ENCODE results near the gene DYNLT1.

The DYNLT1 gene

DNA sequence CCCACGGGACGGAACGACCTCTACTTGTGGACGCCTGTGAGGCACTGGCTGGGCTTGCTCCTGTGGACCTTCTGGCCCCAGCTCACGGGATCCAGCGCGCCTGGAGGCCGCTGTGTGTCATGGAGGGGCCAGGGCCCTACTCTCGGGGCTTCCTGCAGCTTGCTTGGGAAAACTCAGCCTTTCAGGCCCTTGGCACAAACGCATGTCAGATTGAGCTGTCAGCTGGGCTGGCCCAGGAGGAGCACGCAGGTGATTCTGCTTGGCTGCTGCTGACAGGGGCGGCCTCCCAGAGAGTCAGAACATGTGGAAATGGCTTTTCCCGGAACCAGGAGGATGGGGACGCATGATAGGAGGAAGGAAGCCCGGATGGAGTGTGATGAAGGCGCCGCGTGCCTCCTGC is 44.9 kb downstream of the DYNLT1 start:
- no peak overlapping the region for H3K27ac ChIP-seq
- TF ChIP-seq CTCF (conservative IDR thresholded peaks at IDR 0.05) (no peak), ZFX (IDR thresholded peaks at IDR 0.05) (no peak)

DNA sequence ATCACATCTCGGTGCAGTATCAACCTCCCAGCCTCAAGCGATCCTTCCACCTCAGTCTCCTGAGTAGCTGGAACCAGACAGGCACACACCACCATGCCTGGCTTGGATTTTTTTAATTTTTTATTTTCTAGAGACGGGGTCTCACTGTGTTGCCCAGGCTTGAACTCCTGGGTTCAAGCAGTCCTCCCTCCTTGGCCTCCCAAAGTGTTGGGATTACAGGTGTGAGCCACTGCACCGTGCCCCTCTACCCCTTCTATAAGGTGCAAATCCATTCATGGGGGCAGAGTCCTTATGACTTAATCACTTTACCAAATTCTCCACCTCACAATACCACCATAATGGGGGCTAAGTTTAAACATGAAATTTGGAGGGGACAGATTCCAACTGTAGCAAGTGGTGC is 47.0 kb downstream of the DYNLT1 start:
- TF ChIP-seq CTCF (conservative IDR thresholded peaks at IDR 0.05) (no peak), ZFX (IDR thresholded peaks at IDR 0.05) (no peak)
- no peak overlapping the region for H3K27ac ChIP-seq

GRCh38 chr6:158596861-158597260 is 47.7 kb downstream of the DYNLT1 start:
- no peak for TF ChIP-seq CTCF (conservative IDR thresholded peaks at IDR 0.05)
- TF ChIP-seq ZFX (IDR thresholded peaks at IDR 0.05) = no peak

DNA sequence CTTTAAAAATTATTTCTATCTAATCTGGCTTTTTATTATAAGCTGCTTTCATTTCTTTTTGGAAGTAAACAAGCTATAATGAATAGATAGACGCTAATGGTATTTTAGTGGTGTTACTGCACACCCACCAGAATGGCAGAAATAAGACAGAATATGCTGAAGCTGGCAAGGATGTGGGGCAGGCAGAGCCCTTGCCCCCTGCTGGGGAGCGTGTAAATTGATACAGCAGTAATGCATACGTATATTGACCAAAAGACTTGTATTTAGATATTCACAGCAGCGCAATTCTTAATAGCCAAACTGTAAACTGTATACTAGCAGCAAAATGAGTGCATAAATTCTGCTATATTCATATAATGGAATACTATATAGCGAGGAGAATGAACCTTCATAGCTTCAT is 49.3 kb downstream of the DYNLT1 start:
- TF ChIP-seq CTCF (conservative IDR thresholded peaks at IDR 0.05) (peak; percentile 18; the same call in 1 of the 2 replicates), ZFX (IDR thresholded peaks at IDR 0.05) (no peak)
- no peak overlapping the region for H3K27ac ChIP-seq

More at GRCh38 chr6:158596861-158597260, 47.7 kb downstream of the DYNLT1 start:
- H3K27ac ChIP-seq = no peak overlapping the region

DNA sequence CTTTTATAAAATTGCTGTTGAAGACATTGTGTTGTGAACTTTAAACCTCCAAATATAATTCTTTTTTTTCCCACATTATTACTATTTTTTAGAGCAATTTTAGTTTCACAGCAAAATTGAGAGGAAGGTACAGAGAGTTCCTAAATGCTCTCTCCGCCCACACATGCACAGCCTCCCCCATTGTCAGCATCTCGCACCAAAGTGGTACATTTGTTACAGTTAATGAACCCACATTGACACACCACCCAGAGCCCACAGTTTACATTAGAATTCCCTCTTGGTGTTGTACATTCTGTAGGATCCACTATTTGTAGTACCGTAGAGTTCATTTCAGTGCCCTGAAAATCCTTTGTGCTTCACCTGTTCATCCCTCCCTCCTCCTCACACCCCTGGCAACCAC is 50.9 kb downstream of the DYNLT1 start:
- TF ChIP-seq ZFX (IDR thresholded peaks at IDR 0.05) (no peak), CTCF (conservative IDR thresholded peaks at IDR 0.05) (no peak)
- H3K27ac ChIP-seq = no peak overlapping the region

- TF ChIP-seq CTCF (conservative IDR thresholded peaks at IDR 0.05) (no peak), ZFX (IDR thresholded peaks at IDR 0.05) (no peak)
- no peak overlapping the region for H3K27ac ChIP-seq
Measured at GRCh38 chr6:158591810-158592209, 52.7 kb downstream of the DYNLT1 start.

DNA sequence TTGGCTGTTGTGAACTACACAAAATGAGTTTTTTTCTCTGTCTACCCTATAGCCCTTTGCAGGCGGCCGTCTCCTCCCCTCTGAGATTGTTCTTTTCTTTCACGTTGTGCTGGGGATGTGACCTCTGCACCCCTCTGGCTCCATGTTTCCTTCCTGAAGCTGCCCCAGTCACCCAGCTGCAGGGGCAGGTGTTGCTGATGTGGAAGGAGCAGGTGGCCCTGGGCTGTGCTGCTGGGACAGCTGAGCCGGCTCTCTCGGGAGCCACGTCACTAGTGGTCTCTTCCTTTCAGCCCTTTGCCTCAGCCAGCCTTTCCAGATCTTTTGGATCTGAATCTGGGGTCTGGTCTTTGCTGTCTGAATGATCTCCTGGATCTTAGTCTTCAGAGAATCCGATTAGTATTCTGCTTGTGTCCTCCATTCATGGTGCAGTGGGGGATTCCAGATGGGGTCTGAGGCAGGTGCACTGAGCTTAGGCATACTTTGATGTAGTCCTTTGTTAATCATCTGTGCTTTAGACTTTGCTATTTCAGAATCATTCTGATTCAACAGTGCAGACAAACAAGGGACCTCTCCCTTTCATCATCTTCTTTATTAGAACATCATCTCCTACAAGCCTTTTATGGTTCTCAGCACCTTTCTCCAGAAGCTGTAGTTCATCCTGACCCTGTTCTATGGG is 53.3 kb downstream of the DYNLT1 start:
- TF ChIP-seq ZFX (IDR thresholded peaks at IDR 0.05) (no peak), CTCF (conservative IDR thresholded peaks at IDR 0.05) (no peak)
- no peak overlapping the region for H3K27ac ChIP-seq

Measured in C4-2B (cell line).